ENCODE measurements around the gene BRD9. TPM values are rescaled to one million over a fixed set of nuclear protein-coding genes. Genes with fewer than 3 reads are reported as not detected.

BRD9 gene
- polyA plus RNA-seq, 2 of the 4 experiments (the other 2 are of a cell fraction), result 11.6 to 28.9 TPM

GRCh38 chr5:936149-937144 is 43.8 kb upstream of the BRD9 start:
- POLR2A ChIA-PET, result no interaction called here
- CTCF ChIA-PET, result interaction anchor here (1.2 to 5.4 kb wide), 5 partner anchors 14 to 72 kb away, joined by 3 to 59 read pairs (median 4); partner anchors contain the start of gene NKD2
- Histone ChIP-seq H3K4me3 (no peak overlapping the region), H3K4me2 (no peak overlapping the region), H3K9me3 (no peaks in the 10 kb centered on the region), H3K4me1 (no peaks in the 10 kb centered on the region), H3K27ac (no peak overlapping the region)
- ATAC-seq (no peak), DNase-seq (ENCODE audit: low read depth in 1 of 2, low spot score in 1 of 2) (no peak), FAIRE-seq (no peak)
- TF ChIP-seq CBX8 (IDR thresholded peaks at IDR 0.05) (no peak), POLR2AphosphoS2 (conservative IDR thresholded peaks at IDR 0.05; ENCODE audit: low read length) (no peak), HDAC2 (IDR thresholded peaks at IDR 0.05) (no peak), CHD2 (IDR thresholded peaks at IDR 0.05; ENCODE audit: low read length, partially characterized antibody) (no peak), CEBPB (IDR thresholded peaks at IDR 0.05) (no peak), E2F6 (IDR thresholded peaks at IDR 0.05; ENCODE audit: borderline replicate concordance, low read depth) (no peak), NFE2L2 (conservative IDR thresholded peaks at IDR 0.05; ENCODE audit: low read length) (no peak), RNF2 (IDR thresholded peaks at IDR 0.05; ENCODE audit: borderline replicate concordance, low read depth) (no peak), HMGXB4 (CRISPR knock-in tag; IDR thresholded peaks at IDR 0.05; ENCODE audit: borderline replicate concordance) (no peak), USF2 (IDR thresholded peaks at IDR 0.05) (no peak), REST (IDR thresholded peaks at IDR 0.05) (no peak), HOXB5 (CRISPR knock-in tag; IDR thresholded peaks at IDR 0.05) (no peak), TFCP2L1 (CRISPR knock-in tag; IDR thresholded peaks at IDR 0.05) (no peak), ZFP36 (IDR thresholded peaks at IDR 0.05; ENCODE audit: borderline replicate concordance, partially characterized antibody) (no peak), RFX5 (IDR thresholded peaks at IDR 0.05) (no peak), FOSB (CRISPR knock-in tag; IDR thresholded peaks at IDR 0.05) (no peak), ZC3H11A (IDR thresholded peaks at IDR 0.05) (no peak), EP300 (IDR thresholded peaks at IDR 0.05) (no peak)
- 67% methylated on average over 19 of the region's 19 CpGs for WGBS (ENCODE audit: missing lambda C conversion rate)
